Measurements from ENCODE around the gene HSBP1L1. TPM values are rescaled to one million over a fixed set of nuclear protein-coding genes. Genes with fewer than 3 reads are reported as not detected.
A peak's percentile ranks its signal among the peaks of the same experiment; 100 is the strongest.

HSBP1L1 gene
- total RNA-seq, 6 donors from 2014 or later, result 32.1 to 80.7 (median 43.8) TPM

DNA sequence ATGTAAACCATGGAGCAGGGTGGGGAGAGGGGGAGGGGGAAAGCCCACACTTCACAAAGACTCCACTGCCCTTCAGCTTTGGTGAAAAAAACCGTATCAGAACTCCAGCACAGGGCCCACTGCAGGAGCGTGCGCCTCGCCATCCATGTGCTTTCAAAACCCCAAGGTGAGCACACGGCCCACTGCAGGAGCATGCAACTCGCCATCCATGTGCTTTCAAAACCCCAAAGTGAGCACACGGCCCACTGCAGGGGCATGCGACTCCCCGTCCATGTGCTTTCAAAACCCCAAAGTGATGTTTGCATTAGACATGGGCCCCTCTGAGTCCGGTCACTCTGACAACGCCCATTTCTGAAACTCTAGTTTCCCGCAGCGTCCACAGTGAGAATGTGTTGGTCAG lies 16.1 kb downstream of the HSBP1L1 start:
- H3K9me3 ChIP-seq, result no peaks in the 10 kb centered on the region
- no peak overlapping the region for H3K27ac ChIP-seq
- no peak overlapping the region for H3K4me3 ChIP-seq
- no peak for TF ChIP-seq EP300 (IDR thresholded peaks at IDR 0.05)
- TF ChIP-seq POLR2A (IDR thresholded peaks at IDR 0.05), result no peak
- TF ChIP-seq CTCF (IDR thresholded peaks at IDR 0.05), result no peak
- TF ChIP-seq POLR2AphosphoS5 (IDR thresholded peaks at IDR 0.05), result no peak
- peaks cover 0 to 23% (median 11%) of the 10 kb centered on the region in 4 donors for H3K4me1 ChIP-seq
- WGBS, 2 donors, result 88 to 90% methylated on average over 13 of the region's 13 CpGs
- DNase-seq (no peak), ATAC-seq (ENCODE audit: low FRiP score in 2 of 2) (no peak)
- H3K36me3 ChIP-seq, result peaks cover 0 to 27% (median 8%) of the 10 kb centered on the region in 4 donors
- H3K27me3 ChIP-seq, result no peaks in the 10 kb centered on the region

DNA sequence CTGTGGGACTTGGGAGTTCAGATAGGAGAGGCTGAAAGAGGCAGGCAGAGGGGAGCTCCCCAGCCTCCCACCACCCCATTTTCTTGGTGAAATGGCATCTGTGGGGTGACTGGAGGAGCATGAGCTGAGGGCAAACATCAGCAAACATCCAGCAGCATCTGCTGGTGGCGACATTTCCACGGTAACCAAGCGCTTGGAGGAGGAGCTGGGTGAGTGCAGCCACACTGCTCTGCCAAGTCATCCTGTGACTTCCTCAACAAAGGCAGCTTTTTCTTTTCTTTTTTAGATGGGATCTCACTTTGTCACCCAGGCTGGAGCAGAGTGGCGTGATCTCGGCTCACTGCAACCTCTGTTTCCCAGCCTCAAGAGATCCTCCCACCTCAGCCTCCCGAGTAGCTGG lies 18.3 kb downstream of the HSBP1L1 start:
- peak in 1 of 2 donors; percentile 32 for ATAC-seq (ENCODE audit: low FRiP score in 2 of 2)
- no peaks in the 10 kb centered on the region for H3K9me3 ChIP-seq
- H3K27me3 ChIP-seq, result no peaks in the 10 kb centered on the region
- peaks cover 0 to 21% (median 0%) of the 10 kb centered on the region in 4 donors for H3K36me3 ChIP-seq
- no peak for TF ChIP-seq POLR2A (IDR thresholded peaks at IDR 0.05)
- no peak for TF ChIP-seq CTCF (IDR thresholded peaks at IDR 0.05)
- H3K4me1 ChIP-seq, result peaks cover 13 to 42% (median 25%) of the 10 kb centered on the region in 4 donors
- peak overlapping the region in 3 of 4 donors; percentile 7 to 36 (median 15) for H3K27ac ChIP-seq
- H3K4me3 ChIP-seq, result no peak overlapping the region
- DNase-seq, result peak in 1 of 2 donors; percentile 24
- WGBS, 2 donors, result 76 to 82% methylated on average over 6 of the region's 6 CpGs

DNA sequence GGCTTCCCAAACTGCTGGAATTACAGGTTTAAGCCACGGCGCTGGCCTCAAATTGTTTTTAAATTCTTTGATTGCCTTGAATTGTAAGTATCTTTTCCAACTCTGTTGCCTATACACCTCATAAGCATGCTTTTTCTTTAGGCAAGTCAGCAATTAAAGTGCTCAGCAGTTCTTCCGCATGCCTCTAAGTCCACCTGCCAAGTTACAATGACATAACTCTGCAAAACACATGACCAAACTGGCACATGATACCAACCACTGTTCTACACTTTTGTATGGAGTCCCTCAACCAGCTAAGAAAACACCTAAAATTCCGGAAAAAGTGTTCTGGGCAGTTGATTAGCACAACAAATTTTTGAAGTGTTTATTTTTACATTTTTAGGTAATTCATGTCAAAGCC lies 18.8 kb downstream of the HSBP1L1 start:
- Histone ChIP-seq H3K4me1 (peaks cover 15 to 43% (median 25%) of the 10 kb centered on the region in 4 donors), H3K9me3 (no peaks in the 10 kb centered on the region), H3K27me3 (no peaks in the 10 kb centered on the region), H3K27ac (peak overlapping the region in 2 of 4 donors; percentile 7 to 36), H3K36me3 (peaks cover 0 to 21% (median 0%) of the 10 kb centered on the region in 4 donors), H3K4me3 (no peak overlapping the region)
- peak in 1 of 2 donors; percentile 40 for DNase-seq
- no peak for ATAC-seq (ENCODE audit: low FRiP score in 2 of 2)
- 72 to 75% methylated on average over 4 of the region's 4 CpGs for WGBS, 2 donors
- TF ChIP-seq CTCF (IDR thresholded peaks at IDR 0.05) (no peak), EP300 (IDR thresholded peaks at IDR 0.05) (no peak), POLR2AphosphoS5 (IDR thresholded peaks at IDR 0.05) (no peak), POLR2A (IDR thresholded peaks at IDR 0.05) (no peak)

DNA sequence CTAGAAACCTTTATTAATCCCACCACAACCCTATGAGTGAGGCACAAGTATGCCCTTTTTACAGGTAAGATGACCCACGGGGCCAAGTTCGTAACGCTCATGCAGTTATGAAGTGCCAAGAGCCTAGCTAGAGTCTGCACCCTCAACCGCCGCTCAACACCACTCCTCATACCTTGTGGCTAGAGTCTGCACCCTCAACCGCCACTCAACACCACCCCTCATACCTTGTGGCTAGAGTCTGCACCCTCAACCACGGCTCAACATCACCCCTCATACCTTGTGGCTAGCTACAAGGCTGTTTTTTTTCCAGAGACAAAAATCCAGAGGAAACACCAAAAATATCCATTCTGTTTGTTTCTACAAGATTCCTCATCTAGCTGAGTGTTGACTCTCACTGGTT lies 19.4 kb downstream of the HSBP1L1 start:
- ATAC-seq (ENCODE audit: low FRiP score in 2 of 2) (no peak), DNase-seq (no peak)
- WGBS, 2 donors, result 85 to 98% methylated on average over 7 of the region's 7 CpGs

More for the DNA sequence above, 19.4 kb downstream of the HSBP1L1 start:
- TF ChIP-seq POLR2AphosphoS5 (IDR thresholded peaks at IDR 0.05), result no peak
- TF ChIP-seq POLR2A (IDR thresholded peaks at IDR 0.05), result no peak
- TF ChIP-seq CTCF (IDR thresholded peaks at IDR 0.05), result no peak
- no peak for TF ChIP-seq EP300 (IDR thresholded peaks at IDR 0.05)
- Histone ChIP-seq H3K27ac (peak overlapping the region in 1 of 4 donors; percentile 41), H3K4me3 (no peak overlapping the region), H3K9me3 (no peaks in the 10 kb centered on the region), H3K27me3 (no peaks in the 10 kb centered on the region), H3K36me3 (peaks cover 0 to 21% (median 0%) of the 10 kb centered on the region in 4 donors), H3K4me1 (peaks cover 15 to 44% (median 25%) of the 10 kb centered on the region in 4 donors)

All from upper lobe of left lung (tissue), 6 donors.